ENCODE results near the gene PRKAR2B. TPM values are rescaled to one million over a fixed set of nuclear protein-coding genes. Genes with fewer than 3 reads are reported as not detected.

Gene PRKAR2B
- total RNA-seq, 2 donors from 2014 or later: 12.4 to 65.7 TPM

GRCh38 chr7:107105591-107106245, 61.2 kb downstream of the PRKAR2B start:
- no peak for DNase-seq (ENCODE audit: low spot score)
- WGBS: 88% methylated on average over 4 of the region's 4 CpGs
- no peak for TF ChIP-seq CTCF (IDR thresholded peaks at IDR 0.05)
- no peak for TF ChIP-seq POLR2A (IDR thresholded peaks at IDR 0.05)
- no peak for TF ChIP-seq POLR2AphosphoS5 (IDR thresholded peaks at IDR 0.05)
- no peaks in the 10 kb centered on the region for H3K4me1 ChIP-seq (replicated peaks)
- no peak overlapping the region for H3K4me3 ChIP-seq
- H3K36me3 ChIP-seq: no peaks in the 10 kb centered on the region
- no peaks in the 10 kb centered on the region for H3K9me3 ChIP-seq
- no peak overlapping the region for H3K27ac ChIP-seq
- intact Hi-C loops (cut with DNase I): no loop called here
- H3K27me3 ChIP-seq (replicated peaks; ENCODE audit: insufficient read depth): no peaks in the 10 kb centered on the region

- intact Hi-C loops (cut with DNase I): no loop called here
- H3K9me3 ChIP-seq: no peaks in the 10 kb centered on the region
- TF ChIP-seq CTCF (IDR thresholded peaks at IDR 0.05) (no peak), POLR2A (IDR thresholded peaks at IDR 0.05) (no peak), POLR2AphosphoS5 (IDR thresholded peaks at IDR 0.05) (no peak)
- H3K27ac ChIP-seq: no peak overlapping the region
- H3K4me3 ChIP-seq: no peak overlapping the region
- H3K36me3 ChIP-seq: no peaks in the 10 kb centered on the region
- H3K4me1 ChIP-seq (replicated peaks): no peaks in the 10 kb centered on the region
- DNase-seq (ENCODE audit: low spot score): no peak
- no peaks in the 10 kb centered on the region for H3K27me3 ChIP-seq (replicated peaks; ENCODE audit: insufficient read depth)
Measured at GRCh38 chr7:107108793-107109371, 64.4 kb downstream of the PRKAR2B start.

GRCh38 chr7:107109955-107110354, 65.5 kb downstream of the PRKAR2B start:
- Histone ChIP-seq H3K4me3 (no peak overlapping the region), H3K9me3 (no peaks in the 10 kb centered on the region), H3K27ac (no peak overlapping the region), H3K36me3 (no peaks in the 10 kb centered on the region), H3K27me3 (replicated peaks; ENCODE audit: insufficient read depth) (no peaks in the 10 kb centered on the region), H3K4me1 (replicated peaks) (no peaks in the 10 kb centered on the region)
- no peak for DNase-seq (ENCODE audit: low spot score)
- intact Hi-C loops (cut with DNase I): no loop called here
- WGBS: 98% methylated on average over 4 of the region's 4 CpGs
- no peak for TF ChIP-seq POLR2A (IDR thresholded peaks at IDR 0.05)
- TF ChIP-seq CTCF (IDR thresholded peaks at IDR 0.05): no peak
- TF ChIP-seq POLR2AphosphoS5 (IDR thresholded peaks at IDR 0.05): no peak

GRCh38 chr7:107111196-107111595, 66.7 kb downstream of the PRKAR2B start:
- no peak for DNase-seq (ENCODE audit: low spot score)
- intact Hi-C loops (cut with DNase I): no loop called here
- WGBS: 90% methylated on average over 1 of the region's 1 CpG

More at GRCh38 chr7:107111196-107111595, 66.7 kb downstream of the PRKAR2B start:
- Histone ChIP-seq H3K4me3 (no peak overlapping the region), H3K4me1 (replicated peaks) (no peaks in the 10 kb centered on the region), H3K36me3 (no peaks in the 10 kb centered on the region), H3K27me3 (replicated peaks; ENCODE audit: insufficient read depth) (no peaks in the 10 kb centered on the region), H3K27ac (no peak overlapping the region), H3K9me3 (no peaks in the 10 kb centered on the region)
- TF ChIP-seq POLR2AphosphoS5 (IDR thresholded peaks at IDR 0.05): no peak
- TF ChIP-seq CTCF (IDR thresholded peaks at IDR 0.05): no peak
- TF ChIP-seq POLR2A (IDR thresholded peaks at IDR 0.05): no peak

All from prostate gland (tissue), 2 donors.